Neural progenitor cell (in vitro differentiated cells): ENCODE data around the gene PLXNC1.

Source experiments
- CTCF ChIP-seq: fragments of 200-600 bp; sonication (generic); IDR thresholded peaks from 2 replicates; pipeline ENCODE4 v1.5.1; 2017; ENCODE audit warnings: antibody characterized with exemption, mild to moderate bottlenecking
- EZH2 ChIP-seq: fragments of 200-600 bp; sonication (generic); IDR thresholded peaks from 2 replicates; pipeline ENCODE4 v1.6.1; 2017; ENCODE audit warnings: antibody characterized with exemption, mild to moderate bottlenecking, moderate library complexity
- EZH2phosphoT487 ChIP-seq: fragments of 200-600 bp; sonication (generic); IDR thresholded peaks from 2 replicates; pipeline ENCODE4 v1.6.1; 2017; ENCODE audit warnings: antibody characterized with exemption

- TF ChIP-seq EZH2phosphoT487 (no peak), CTCF (no peak), EZH2 (no peak)
Measured at GRCh38 chr12:94261786-94262185, 113.4 kb downstream of the PLXNC1 start.
